IMR-90 (cell line): ENCODE results near the gene DENND1A.
A peak's percentile ranks its signal among the peaks of the same experiment; 100 is the strongest.

Experiments used
- CEBPB ChIP-seq: IDR thresholded peaks from 2 replicates; pipeline ENCODE4 v1.6.1; 2012; ENCODE audit warnings: low read depth, low read length, improper control_type of control experiment
- CTCF ChIP-seq: conservative IDR thresholded peaks from 2 replicates; pipeline ENCODE4 v1.5.1; 2012; ENCODE audit warnings: mild to moderate bottlenecking, low read depth, low read length, improper control_type of control experiment
- MAFK ChIP-seq: IDR thresholded peaks from 2 replicates; pipeline ENCODE4 v1.6.1; 2012; ENCODE audit warnings: low read depth, low read length, improper control_type of control experiment
- MXI1 ChIP-seq: IDR thresholded peaks from 2 replicates; pipeline ENCODE4 v1.6.1; 2012; ENCODE audit warnings: low read depth, mild to moderate bottlenecking, low read length, moderate library complexity, borderline replicate concordance
- POLR2A ChIP-seq: IDR thresholded peaks from 2 replicates; pipeline ENCODE4 v1.6.1; 2012; ENCODE audit warnings: mild to moderate bottlenecking, low read depth, low read length
- RAD21 ChIP-seq: IDR thresholded peaks from 2 replicates; pipeline ENCODE4 v1.6.1; 2012; ENCODE audit warnings: low read length, improper control_type of control experiment
- RCOR1 ChIP-seq: IDR thresholded peaks from 2 replicates; pipeline ENCODE4 v1.6.1; 2012; ENCODE audit warnings: mild to moderate bottlenecking, low read length, improper control_type of control experiment; ENCODE audit not compliant: insufficient replicate concordance
- SMC3 ChIP-seq: fragments of 150-350 bp; IDR thresholded peaks from 2 replicates; pipeline ENCODE4 v1.6.1; 2016; ENCODE audit warnings: low read depth, mild to moderate bottlenecking, antibody characterized with exemption, low read length, moderate library complexity

- TF ChIP-seq CTCF = peak; percentile 95
- TF ChIP-seq POLR2A = peak; percentile 48; the same call in 1 of the 2 replicates
- no peak for TF ChIP-seq CEBPB
- no peak for TF ChIP-seq RCOR1
- no peak for TF ChIP-seq MXI1
- no peak for TF ChIP-seq MAFK
- peak; percentile 88 for TF ChIP-seq SMC3
- TF ChIP-seq RAD21 = peak; percentile 95
These were observed 385.7 kb downstream of the DENND1A start for GRCh38 chr9:123544007-123544827.
